B cell (primary cell): ENCODE results near the gene RNF212. TPM values are rescaled to one million over a fixed set of nuclear protein-coding genes. Genes with fewer than 3 reads are reported as not detected.

ENCODE experiments used
- ATAC-seq: fragments of 200-7000 bp; cut with Tn5 transposase; one replicate; pipeline ENCODE4 v1.10.0; 2021; ENCODE audit warnings: low read depth, mild to moderate bottlenecking, moderate number of reproducible peaks, moderate library complexity
- CTCF ChIA-PET: fragments of 350-600 bp; sonication (Branson Sonifier 250); formaldehyde crosslinking; loops from one replicate; lab custom pipeline; 2021; ENCODE audit warnings: antibody characterized with exemption, inconsistent platforms; lab: Charles Lee
- POLR2A ChIA-PET: fragments of 350-600 bp; sonication (Branson Sonifier 250); formaldehyde crosslinking; loops from one replicate; lab custom pipeline; 2021; ENCODE audit warnings: antibody characterized with exemption; lab: Charles Lee
- DNase-seq: peaks from one replicate; pipeline ENCODE4 v3.0.0; 2013
- H2AFZ ChIP-seq: 2 replicates; pipeline ENCODE4 v1.6.1; 2012; ENCODE audit warnings: mild to moderate bottlenecking, low read depth, low read length; ENCODE audit not compliant: insufficient read depth, poor library complexity, severe bottlenecking
- H3K27ac ChIP-seq, 2 donors: 1 replicate in 1 of 2; 2 replicates in 1 of 2; pipeline ENCODE4 v1.5.1; 2012 to 2013; ENCODE audit warnings: low read length in 2 of 2, mild to moderate bottlenecking in 2 of 2, moderate library complexity in 1 of 2
- H3K27me3 ChIP-seq, 4 experiments: fragments of 200-600 bp in 1 of 4; sonication (generic) in 1 of 4; replicated peaks in 1 of 4; 1 replicate in 2 of 4; 2 replicates in 2 of 4; pipeline versions ENCODE4 v1.6.1 to v1.7.0; 2013 to 2016; ENCODE audit warnings: low read length in 3 of 4, mild to moderate bottlenecking in 2 of 4, mixed read lengths in 1 of 4, moderate library complexity in 1 of 4; ENCODE audit not compliant: insufficient read depth in 4 of 4, control insufficient read depth in 3 of 4; ENCODE audit errors: control extremely low read depth in 1 of 4
- H3K36me3 ChIP-seq, 2 experiments: replicated peaks in 1 of 2; 1 replicate in 1 of 2; 2 replicates in 1 of 2; pipeline versions ENCODE4 v1.6.1 to v1.7.1; 2013; ENCODE audit warnings: low read length in 1 of 2; ENCODE audit not compliant: insufficient read depth in 2 of 2, control insufficient read depth in 1 of 2; ENCODE audit errors: control extremely low read depth in 1 of 2, extremely low read depth in 1 of 2
- H3K4me1 ChIP-seq, 2 donors: fragments of 200-600 bp in 1 of 2; sonication (generic) in 1 of 2; 1 replicate in 1 of 2; 2 replicates in 1 of 2; pipeline versions ENCODE4 v1.5.1 to v1.6.1; 2013 to 2017; ENCODE audit warnings: low read length in 2 of 2; ENCODE audit not compliant: control insufficient read depth in 2 of 2, insufficient read depth in 2 of 2
- H3K4me2 ChIP-seq: replicated peaks from 2 replicates; pipeline ENCODE3; 2012; ENCODE audit warnings: mild to moderate bottlenecking, low read depth, low read length; ENCODE audit not compliant: poor library complexity, severe bottlenecking
- H3K4me3 ChIP-seq, 5 experiments: fragments of 200-600 bp in 1 of 5; sonication (generic) in 1 of 5; 1 replicate in 3 of 5; 2 replicates in 2 of 5; pipeline versions ENCODE4 v1.5.1 to v1.7.0; 2011 to 2016; ENCODE audit warnings: low read length in 4 of 5, mild to moderate bottlenecking in 4 of 5, low read depth in 2 of 5, control low read depth in 1 of 5, moderate library complexity in 1 of 5; ENCODE audit not compliant: insufficient read depth in 1 of 5; ENCODE audit errors: control extremely low read depth in 1 of 5, extremely low read depth in 1 of 5
- H3K79me2 ChIP-seq: fragments of 200-600 bp; sonication (generic); one replicate; pipeline ENCODE4 v1.6.0; 2016; ENCODE audit warnings: low read length; ENCODE audit not compliant: control insufficient read depth, insufficient read depth
- H3K9ac ChIP-seq: fragments of 200-600 bp; sonication (generic); 2 replicates; pipeline ENCODE4 v1.6.1; 2017; ENCODE audit warnings: mild to moderate bottlenecking, low read length, moderate library complexity
- H3K9me3 ChIP-seq, 3 donors: one replicate each; pipeline versions ENCODE4 v1.6.1 to v1.7.1; 2013; ENCODE audit warnings: low read length in 2 of 3; ENCODE audit not compliant: control insufficient read depth in 2 of 3, insufficient read depth in 1 of 3; ENCODE audit errors: control extremely low read depth in 1 of 3
- H4K20me1 ChIP-seq: 2 replicates; pipeline ENCODE4 v1.6.0; 2012; ENCODE audit warnings: mild to moderate bottlenecking, low read length; ENCODE audit not compliant: insufficient read depth, control insufficient read depth, poor library complexity, severe bottlenecking
- H3K27ac Mint-ChIP-seq: one replicate; pipeline ENCODE4 v1.8.0; 2021; ENCODE audit warnings: mixed read lengths
- H3K27me3 Mint-ChIP-seq: one replicate; pipeline ENCODE4 v1.8.0; 2021; ENCODE audit warnings: mixed read lengths
- H3K4me1 Mint-ChIP-seq: one replicate; pipeline ENCODE4 v1.8.0; 2021; ENCODE audit warnings: mixed read lengths
- H3K4me3 Mint-ChIP-seq: one replicate; pipeline ENCODE4 v1.8.0; 2021; ENCODE audit warnings: mixed read lengths
- H3K9me3 Mint-ChIP-seq: one replicate; pipeline ENCODE4 v1.8.0; 2022; ENCODE audit warnings: mixed read lengths; ENCODE audit not compliant: insufficient read depth
- CTCF ChIP-seq: fragments of 200-600 bp; IDR thresholded peaks from one replicate; pipeline ENCODE4 v1.8.0; 2022; ENCODE audit warnings: antibody characterized with exemption, mild to moderate bottlenecking
- EZH2 ChIP-seq: IDR thresholded peaks from 2 replicates; pipeline ENCODE4 v1.6.1; 2012; ENCODE audit warnings: borderline replicate concordance, low read depth, mild to moderate bottlenecking, moderate library complexity, low read length; ENCODE audit not compliant: insufficient read depth, poor library complexity, severe bottlenecking
- WGBS: methylation state at CpG from one replicate; pipeline ENCODE4 v1.1.5; 2013; ENCODE audit warnings: missing lambda C conversion rate; ENCODE audit not compliant: insufficient coverage; 5-methylcytosine and 5-hydroxymethylcytosine counted together
- intact Hi-C: fragments of 100-400 bp; cut with micrococcal nuclease; formaldehyde crosslinking; loops from one replicate; pipeline ENCODE4 v1.10.0; 2022
- polyA plus RNA-seq: library from polyadenylated mRNA; depleted of rRNA; stranded (reverse); fragments of >200 nt; gene quantifications from 2 replicates; pipeline ENCODE4 v1.2.3, GENCODE V29; 2012
- total RNA-seq, 2 donors: library from RNA; stranded (reverse); fragments of 120-200 nt in 1 of 2; gene quantifications; 1 replicate in 1 of 2; 2 replicates in 1 of 2; pipeline versions ENCODE4 v1.2.3 to v1.2.4, GENCODE V29; 2013 to 2022

Gene RNF212
- total and polyA plus RNA-seq, 2 donors (not counting 1 experiment from before 2014, with no cell fraction given), result 2.1 to 5.9 TPM

DNA sequence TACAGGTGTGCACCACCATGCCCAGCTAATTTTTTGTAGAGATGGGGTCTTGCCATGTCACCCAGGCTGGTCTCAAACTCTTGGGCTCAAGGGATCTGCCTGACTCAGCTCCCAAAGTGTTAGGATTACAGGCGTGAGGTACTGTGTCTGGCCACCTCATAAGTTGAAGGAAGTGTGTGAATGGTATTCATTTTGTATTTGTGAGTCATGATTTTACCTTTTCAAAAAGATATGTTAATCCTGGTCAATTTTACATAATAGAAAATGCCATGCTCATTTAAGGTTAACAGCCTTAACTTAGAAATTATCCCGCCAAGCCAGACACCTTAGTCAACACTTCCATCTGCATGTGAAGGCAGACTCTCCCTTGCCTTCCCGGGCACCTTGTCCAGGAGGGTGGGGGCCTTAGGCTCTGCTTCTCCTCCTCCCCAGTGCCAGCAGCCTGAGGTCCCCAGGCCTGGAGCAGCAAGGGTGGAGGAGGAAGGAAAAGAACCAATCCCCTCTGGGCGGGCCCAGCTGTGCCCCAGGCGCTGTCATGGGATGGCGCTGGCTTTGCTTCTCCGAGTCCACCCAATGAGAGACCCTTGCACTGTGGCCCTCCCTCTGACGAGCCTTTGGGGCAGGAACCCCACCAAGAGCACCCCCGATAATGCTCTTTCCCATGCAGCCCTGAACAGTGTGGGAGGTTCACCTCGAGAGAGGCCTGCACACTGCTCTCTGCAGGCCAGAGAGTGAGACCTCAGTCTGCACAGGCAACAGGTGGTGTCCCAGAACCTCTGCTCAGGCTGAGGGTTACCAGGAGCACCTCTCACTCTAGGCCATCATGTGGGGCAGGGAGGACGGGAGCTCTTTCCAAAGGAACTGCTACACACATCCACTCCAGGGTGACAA is 37.3 kb downstream of the RNF212 start:
- H3K27me3 Mint-ChIP-seq, result peaks cover 27% of the 10 kb centered on the region
- no peak overlapping the region for H3K4me3 Mint-ChIP-seq
- Histone ChIP-seq H3K36me3 (no peaks in the 10 kb centered on the region), H2AFZ (no peak overlapping the region), H3K4me1 (peaks cover 0 to 3% of the 10 kb centered on the region in 2 donors), H3K27me3 (peaks cover 0 to 11% (median 1%) of the 10 kb centered on the region in 4 experiments), H3K4me2 (no peak overlapping the region), H3K9ac (no peak overlapping the region), H3K79me2 (no peaks in the 10 kb centered on the region), H3K9me3 (peaks cover 0 to 14% (median 0%) of the 10 kb centered on the region in 3 donors), H4K20me1 (no peaks in the 10 kb centered on the region), H3K4me3 (no peak overlapping the region), H3K27ac (no peak overlapping the region)
- 86% methylated on average over 8 of the region's 11 CpGs for whole genome bisulfite sequencing
- ChIA-PET CTCF (interaction anchor here (1.0 kb wide), 1 partner anchor 32 kb away, joined by 3 read pairs; no protein-coding TSS in a partner anchor), POLR2A (no interaction called here)
- no peak overlapping the region for H3K27ac Mint-ChIP-seq
- no peaks in the 10 kb centered on the region for H3K9me3 Mint-ChIP-seq
- TF ChIP-seq CTCF (no peak), EZH2 (no peak)
- ATAC-seq (no peak), DNase-seq (no peak)
- intact Hi-C loops, result no loop called here
- peaks cover 12% of the 10 kb centered on the region for H3K4me1 Mint-ChIP-seq

GRCh38 chr4:1075225-1075624 is 38.1 kb downstream of the RNF212 start:
- TF ChIP-seq EZH2, result no peak
- no peak for TF ChIP-seq CTCF
- Histone ChIP-seq H4K20me1 (no peaks in the 10 kb centered on the region), H3K27ac (no peak overlapping the region), H3K4me3 (no peak overlapping the region), H3K9me3 (peaks cover 0 to 6% (median 0%) of the 10 kb centered on the region in 3 donors), H3K4me2 (no peak overlapping the region), H3K27me3 (peaks cover 0 to 6% (median 1%) of the 10 kb centered on the region in 4 experiments), H3K9ac (no peak overlapping the region), H3K36me3 (no peaks in the 10 kb centered on the region), H2AFZ (no peak overlapping the region), H3K4me1 (peaks cover 0 to 3% of the 10 kb centered on the region in 2 donors), H3K79me2 (no peaks in the 10 kb centered on the region)
- ChIA-PET POLR2A (no interaction called here), CTCF (interaction anchor here (1.0 kb wide), 1 partner anchor 33 kb away, joined by 3 read pairs; no protein-coding TSS in a partner anchor)
- 89% methylated on average over 7 of the region's 7 CpGs for WGBS
- intact Hi-C loops, result no loop called here
- Mint-ChIP-seq H3K4me3 (no peak overlapping the region), H3K27me3 (peaks cover 25% of the 10 kb centered on the region), H3K4me1 (peaks cover 11% of the 10 kb centered on the region), H3K9me3 (no peaks in the 10 kb centered on the region), H3K27ac (no peak overlapping the region)
- DNase-seq, result no peak
- no peak for ATAC-seq
